Measurements from ENCODE around the gene MRAP.

Gene MRAP

GRCh38 chr21:32320059-32320458 is 21.4 kb downstream of the MRAP start:
- H3K4me3 ChIP-seq (ENCODE audit: low read depth, low read length), result no peak overlapping the region
- no peak for DNase-seq (ENCODE audit: low read depth)
- TF ChIP-seq, protein P1, sequence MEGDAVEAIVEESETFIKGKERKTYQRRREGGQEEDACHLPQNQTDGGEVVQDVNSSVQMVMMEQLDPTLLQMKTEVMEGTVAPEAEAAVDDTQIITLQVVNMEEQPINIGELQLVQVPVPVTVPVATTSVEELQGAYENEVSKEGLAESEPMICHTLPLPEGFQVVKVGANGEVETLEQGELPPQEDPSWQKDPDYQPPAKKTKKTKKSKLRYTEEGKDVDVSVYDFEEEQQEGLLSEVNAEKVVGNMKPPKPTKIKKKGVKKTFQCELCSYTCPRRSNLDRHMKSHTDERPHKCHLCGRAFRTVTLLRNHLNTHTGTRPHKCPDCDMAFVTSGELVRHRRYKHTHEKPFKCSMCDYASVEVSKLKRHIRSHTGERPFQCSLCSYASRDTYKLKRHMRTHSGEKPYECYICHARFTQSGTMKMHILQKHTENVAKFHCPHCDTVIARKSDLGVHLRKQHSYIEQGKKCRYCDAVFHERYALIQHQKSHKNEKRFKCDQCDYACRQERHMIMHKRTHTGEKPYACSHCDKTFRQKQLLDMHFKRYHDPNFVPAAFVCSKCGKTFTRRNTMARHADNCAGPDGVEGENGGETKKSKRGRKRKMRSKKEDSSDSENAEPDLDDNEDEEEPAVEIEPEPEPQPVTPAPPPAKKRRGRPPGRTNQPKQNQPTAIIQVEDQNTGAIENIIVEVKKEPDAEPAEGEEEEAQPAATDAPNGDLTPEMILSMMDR (IDR thresholded peaks at IDR 0.05; ENCODE audit: insufficient read depth, low read depth, low read length, missing control alignments), result no peak

- no peak overlapping the region for H3K4me3 ChIP-seq (ENCODE audit: low read depth, low read length)
- no peak for DNase-seq (ENCODE audit: low read depth)
- TF ChIP-seq, protein P1 (IDR thresholded peaks at IDR 0.05; ENCODE audit: insufficient read depth, low read depth, low read length, missing control alignments), result no peak
These were observed 22.1 kb downstream of the MRAP start for GRCh38 chr21:32320726-32321125.

DNA sequence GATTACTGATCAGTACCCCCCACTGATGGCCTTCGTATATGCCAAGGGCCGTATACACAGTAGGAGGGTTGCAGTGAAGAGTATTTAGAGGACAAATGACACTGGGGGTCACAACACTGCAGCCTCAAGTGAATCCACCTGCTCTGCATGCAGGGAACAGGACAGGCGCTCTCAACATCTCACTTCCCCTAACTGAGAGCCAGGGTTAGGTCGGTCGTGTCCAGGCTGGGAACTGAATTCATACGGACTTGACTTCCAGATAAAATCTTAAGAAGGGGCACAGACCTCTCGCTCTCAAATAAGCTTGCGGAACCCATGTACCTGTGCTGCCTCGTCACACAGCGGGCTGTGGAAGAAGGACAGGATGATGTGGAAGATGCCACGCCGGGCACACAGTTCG is 22.8 kb downstream of the MRAP start:
- TF ChIP-seq, protein P1 (IDR thresholded peaks at IDR 0.05; ENCODE audit: insufficient read depth, low read depth, low read length, missing control alignments), result no peak
- H3K4me3 ChIP-seq (ENCODE audit: low read depth, low read length), result no peak overlapping the region
- no peak for DNase-seq (ENCODE audit: low read depth)

DNA sequence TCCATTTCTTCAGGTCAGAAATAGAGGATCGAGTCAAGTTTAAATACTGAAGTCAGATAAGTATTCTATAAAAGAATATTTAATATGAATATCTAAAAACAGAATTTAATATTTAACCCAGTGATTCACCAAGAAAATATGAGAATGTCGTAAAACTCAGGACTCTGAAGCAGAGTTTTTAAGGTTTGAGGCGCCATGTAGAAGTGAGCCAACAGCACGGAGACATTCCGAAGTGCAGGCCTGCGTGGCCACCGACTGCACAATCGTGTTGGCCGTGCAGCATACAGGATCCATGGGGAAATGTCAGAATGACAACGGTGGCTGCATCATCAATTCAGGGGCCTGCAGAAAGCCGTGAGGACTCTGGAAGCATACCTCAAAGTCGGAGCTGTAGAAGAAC is 23.4 kb downstream of the MRAP start:
- H3K4me3 ChIP-seq (ENCODE audit: low read depth, low read length), result no peak overlapping the region
- DNase-seq (ENCODE audit: low read depth), result no peak
- TF ChIP-seq, protein P1 (IDR thresholded peaks at IDR 0.05; ENCODE audit: insufficient read depth, low read depth, low read length, missing control alignments), result no peak

GRCh38 chr21:32322676-32323075 is 24.0 kb downstream of the MRAP start:
- DNase-seq (ENCODE audit: low read depth), result no peak
- TF ChIP-seq, protein P1 (IDR thresholded peaks at IDR 0.05; ENCODE audit: insufficient read depth, low read depth, low read length, missing control alignments), result no peak

DNA sequence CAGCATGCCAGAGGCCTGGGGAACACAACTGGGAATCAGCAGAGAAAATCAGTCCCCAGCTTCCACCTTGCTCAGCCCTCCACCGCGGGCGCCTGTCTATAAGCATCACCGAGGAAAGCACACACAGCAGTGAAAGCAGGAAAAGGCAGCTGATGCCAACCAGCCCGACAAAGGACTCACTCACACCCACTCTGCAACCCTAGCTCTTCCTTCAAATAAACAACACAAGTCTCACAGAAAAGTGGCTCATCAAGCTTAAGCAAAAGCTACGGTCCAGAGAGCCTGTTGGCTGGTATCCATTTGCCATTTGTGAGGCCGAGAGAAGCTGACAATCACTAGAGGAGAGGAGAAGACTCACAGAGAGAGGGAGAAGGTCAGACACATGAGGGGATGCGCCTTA is 27.1 kb downstream of the MRAP start:
- no peak overlapping the region for H3K4me3 ChIP-seq (ENCODE audit: low read depth, low read length)
- no peak for DNase-seq (ENCODE audit: low read depth)
- TF ChIP-seq, protein P1 (IDR thresholded peaks at IDR 0.05; ENCODE audit: insufficient read depth, low read depth, low read length, missing control alignments), result no peak

More at GRCh38 chr21:32322676-32323075, 24.0 kb downstream of the MRAP start:
- no peak overlapping the region for H3K4me3 ChIP-seq (ENCODE audit: low read depth, low read length)

- no peak overlapping the region for H3K4me3 ChIP-seq (ENCODE audit: low read depth, low read length)
- DNase-seq (ENCODE audit: low read depth), result no peak
- TF ChIP-seq, protein P1 (IDR thresholded peaks at IDR 0.05; ENCODE audit: insufficient read depth, low read depth, low read length, missing control alignments), result no peak
These were observed 29.9 kb downstream of the MRAP start for GRCh38 chr21:32328595-32328994.
